Activated CD8-positive, alpha-beta T cell treated with anti-CD3 and anti-CD28 coated beads, Interleukin-2, amount 10 ng/mL, durations not matched to agents 7 days and 5 days (primary cell): ENCODE results near the gene HOMEZ. TPM values are rescaled to one million over a fixed set of nuclear protein-coding genes. Genes with fewer than 3 reads are reported as not detected.
A peak's percentile ranks its signal among the peaks of the same experiment; 100 is the strongest.
"Not testable (repeated sequence)": the region's sequence is repeated elsewhere in the genome, so short reads cannot be mapped to it uniquely, and the experiment has no call there.

Experiments
- ATAC-seq: fragments of 150-1000 bp; cut with Tn5 transposase; one replicate; pipeline ENCODE4 v1.10.0; 2021; ENCODE audit warnings: moderate library complexity
- CTCF ChIA-PET: fragments of 350-600 bp; sonication (Branson Sonifier 250); formaldehyde crosslinking; loops from one replicate; lab custom pipeline; 2021; ENCODE audit warnings: antibody characterized with exemption; lab: Charles Lee
- POLR2A ChIA-PET: fragments of 350-600 bp; sonication (Branson Sonifier 250); formaldehyde crosslinking; loops from one replicate; lab custom pipeline; 2021; ENCODE audit warnings: antibody characterized with exemption; lab: Charles Lee
- DNase-seq: peaks from one replicate; pipeline ENCODE4 v3.0.0-alpha.2; 2020
- H3K27ac Mint-ChIP-seq: one replicate; pipeline ENCODE4 v1.8.0; 2021; ENCODE audit warnings: mild to moderate bottlenecking, mixed read lengths
- H3K27me3 Mint-ChIP-seq: one replicate; pipeline ENCODE4 v1.8.0; 2021; ENCODE audit warnings: low read depth, mixed read lengths
- H3K36me3 Mint-ChIP-seq: one replicate; pipeline ENCODE4 v1.8.0; 2021; ENCODE audit warnings: low read depth, mixed read lengths
- H3K4me1 Mint-ChIP-seq: one replicate; pipeline ENCODE4 v1.8.0; 2021; ENCODE audit warnings: low read depth, mixed read lengths
- H3K4me3 Mint-ChIP-seq: one replicate; pipeline ENCODE4 v1.8.0; 2021; ENCODE audit warnings: mild to moderate bottlenecking, mixed read lengths
- H3K9me3 Mint-ChIP-seq: one replicate; pipeline ENCODE4 v1.8.0; 2022; ENCODE audit warnings: mixed read lengths; ENCODE audit not compliant: insufficient read depth
- total RNA-seq, 2 experiments: library from RNA; stranded (reverse); gene quantifications; one replicate each; pipeline ENCODE4 v1.2.3, GENCODE V29; 2021

Gene HOMEZ
- total RNA-seq, 2 experiments from 2014 or later, result 7.8 to 9.2 TPM

- POLR2A ChIA-PET, result interaction anchor here (1.1 to 1.6 kb wide), 2 partner anchors 23 to 24 kb away, joined by 4 to 5 read pairs; no protein-coding TSS in a partner anchor
- DNase-seq (no peak), ATAC-seq (no peak)
- CTCF ChIA-PET, result interaction anchor here (0.8 to 6.9 kb wide), 3 partner anchors 24 to 177 kb away, joined by 3 to 42 read pairs (median 34); partner anchors contain the start of gene PABPN1
- Mint-ChIP-seq H3K4me3 (no peak overlapping the region), H3K9me3 (no peaks in the 10 kb centered on the region), H3K36me3 (peaks cover 28% of the 10 kb centered on the region), H3K27ac (no peak overlapping the region), H3K4me1 (peaks cover 31% of the 10 kb centered on the region), H3K27me3 (no peaks in the 10 kb centered on the region)
These were observed 11.8 kb upstream of the HOMEZ start for GRCh38 chr14:23297611-23298277.

- ATAC-seq, result no peak
- Mint-ChIP-seq H3K27me3 (no peaks in the 10 kb centered on the region), H3K36me3 (peaks cover 28% of the 10 kb centered on the region), H3K27ac (no peak overlapping the region), H3K4me1 (peaks cover 28% of the 10 kb centered on the region), H3K9me3 (no peaks in the 10 kb centered on the region), H3K4me3 (no peak overlapping the region)
- CTCF ChIA-PET, result interaction anchor here (0.8 to 4.1 kb wide), 5 partner anchors 15 to 202 kb away, joined by 3 to 34 read pairs (median 6); partner anchors contain the start of genes ACIN1, C14orf119, CEBPE and PABPN1
- no peak for DNase-seq
- POLR2A ChIA-PET, result interaction anchor here (1.1 to 1.6 kb wide), 2 partner anchors 23 to 25 kb away, joined by 4 to 5 read pairs; no protein-coding TSS in a partner anchor
These were observed 11.2 kb upstream of the HOMEZ start for GRCh38 chr14:23297096-23297495.

- H3K27ac Mint-ChIP-seq, result no peak overlapping the region
- POLR2A ChIA-PET, result interaction anchor here (0.7 to 1.6 kb wide), 3 partner anchors 24 to 133 kb away, joined by 3 to 5 read pairs (median 4); no protein-coding TSS in a partner anchor
These were observed 10.3 kb upstream of the HOMEZ start for GRCh38 chr14:23296012-23296777.

GRCh38 chr14:23294734-23295561 is 9.0 kb upstream of the HOMEZ start:
- POLR2A ChIA-PET, result interaction anchor here (1.9 kb wide), 1 partner anchor 26 kb away, joined by 8 read pairs; the partner anchor contains the start of gene PABPN1
- CTCF ChIA-PET, result interaction anchor here (1.0 to 4.1 kb wide), 11 partner anchors 9 to 200 kb away, joined by 3 to 34 read pairs (median 6); partner anchors contain the start of genes ACIN1, C14orf119, CEBPE and HOMEZ
- peak overlapping the region; percentile 21 for H3K27ac Mint-ChIP-seq

More at GRCh38 chr14:23296012-23296777, 10.3 kb upstream of the HOMEZ start:
- Mint-ChIP-seq H3K4me1 (peaks cover 28% of the 10 kb centered on the region), H3K27me3 (no peaks in the 10 kb centered on the region), H3K4me3 (no peak overlapping the region), H3K9me3 (no peaks in the 10 kb centered on the region), H3K36me3 (peaks cover 27% of the 10 kb centered on the region)
- CTCF ChIA-PET, result interaction anchor here (0.8 to 4.1 kb wide), 6 partner anchors 14 to 201 kb away, joined by 3 to 34 read pairs (median 6); partner anchors contain the start of genes ACIN1, C14orf119, CEBPE and PABPN1
- ATAC-seq (no peak), DNase-seq (no peak)

GRCh38 chr14:23286902-23287479 is 1.1 kb upstream of the HOMEZ start:
- H3K27ac Mint-ChIP-seq, result peak overlapping the region; percentile 91
- peaks cover 4% of the 10 kb centered on the region for H3K36me3 Mint-ChIP-seq
- ChIA-PET CTCF (interaction anchor here (1.1 to 4.2 kb wide), 10 partner anchors 8 to 215 kb away, joined by 3 to 28 read pairs (median 9); partner anchors contain the start of gene PABPN1), POLR2A (interaction anchor here (0.6 to 2.6 kb wide), 6 partner anchors 14 to 628 kb away, joined by 3 to 16 read pairs (median 6); partner anchors contain the start of genes PABPN1 and PPP1R3E)
- H3K27me3 Mint-ChIP-seq, result no peaks in the 10 kb centered on the region
- DNase-seq, result no peak
- peak overlapping the region; percentile 96 for H3K4me3 Mint-ChIP-seq
- peaks cover 18% of the 10 kb centered on the region for H3K4me1 Mint-ChIP-seq
- no peaks in the 10 kb centered on the region for H3K9me3 Mint-ChIP-seq
- no peak for ATAC-seq

More at GRCh38 chr14:23294734-23295561, 9.0 kb upstream of the HOMEZ start:
- Mint-ChIP-seq H3K4me1 (peaks cover 22% of the 10 kb centered on the region), H3K4me3 (no peak overlapping the region), H3K9me3 (no peaks in the 10 kb centered on the region), H3K27me3 (no peaks in the 10 kb centered on the region), H3K36me3 (peaks cover 27% of the 10 kb centered on the region)
- ATAC-seq (peak; percentile 84), DNase-seq (peak; percentile 65)

GRCh38 chr14:23285530-23286019 is 357 bp downstream of the HOMEZ start:
- Mint-ChIP-seq H3K9me3 (no peaks in the 10 kb centered on the region), H3K27me3 (no peaks in the 10 kb centered on the region), H3K4me3 (peak overlapping the region; percentile 96), H3K27ac (peak overlapping the region; percentile 84), H3K4me1 (peaks cover 18% of the 10 kb centered on the region), H3K36me3 (peaks cover 6% of the 10 kb centered on the region)
- ChIA-PET POLR2A (interaction anchor here (1.3 to 2.6 kb wide), 2 partner anchors 35 to 36 kb away, joined by 6 to 16 read pairs; partner anchors contain the start of gene PABPN1), CTCF (interaction anchor here (0.6 to 4.2 kb wide), 12 partner anchors 9 to 217 kb away, joined by 3 to 28 read pairs (median 6); partner anchors contain the start of genes ACIN1, C14orf119, PABPN1 and PPP1R3E)
- DNase-seq, result peak; percentile 29
- ATAC-seq, result peak; percentile 22

- Mint-ChIP-seq H3K4me3 (peak overlapping the region; percentile 96), H3K27ac (peak overlapping the region; percentile 84), H3K4me1 (peaks cover 18% of the 10 kb centered on the region), H3K9me3 (no peaks in the 10 kb centered on the region), H3K27me3 (no peaks in the 10 kb centered on the region), H3K36me3 (peaks cover 6% of the 10 kb centered on the region)
- ATAC-seq (no peak), DNase-seq (peak; percentile 31)
- ChIA-PET POLR2A (interaction anchor here (1.3 to 2.6 kb wide), 3 partner anchors 16 to 37 kb away, joined by 5 to 16 read pairs (median 6); partner anchors contain the start of gene PABPN1), CTCF (interaction anchor here (0.6 to 3.7 kb wide), 4 partner anchors 16 to 164 kb away, joined by 3 to 28 read pairs (median 14); no protein-coding TSS in a partner anchor)
These were observed 1.0 kb downstream of the HOMEZ start for GRCh38 chr14:23284654-23285529.

GRCh38 chr14:23281247-23281646 is 4.7 kb downstream of the HOMEZ start:
- no peaks in the 10 kb centered on the region for H3K9me3 Mint-ChIP-seq
- DNase-seq, result no peak
- no peaks in the 10 kb centered on the region for H3K27me3 Mint-ChIP-seq
- H3K36me3 Mint-ChIP-seq, result peaks cover 8% of the 10 kb centered on the region
- H3K27ac Mint-ChIP-seq, result no peak overlapping the region
- ChIA-PET CTCF (interaction anchor here (1.3 to 2.0 kb wide), 2 partner anchors 14 to 16 kb away, joined by 5 to 7 read pairs; no protein-coding TSS in a partner anchor), POLR2A (no interaction called here)
- H3K4me3 Mint-ChIP-seq, result no peak overlapping the region
- peaks cover 10% of the 10 kb centered on the region for H3K4me1 Mint-ChIP-seq
- no peak for ATAC-seq

GRCh38 chr14:23277928-23278327 is 8.0 kb downstream of the HOMEZ start:
- CTCF ChIA-PET, result interaction anchor here (1.2 to 2.6 kb wide), 4 partner anchors 9 to 201 kb away, joined by 3 to 9 read pairs (median 4); partner anchors contain the start of genes HOMEZ and SLC22A17
- POLR2A ChIA-PET, H3K27ac Mint-ChIP-seq, H3K27me3 Mint-ChIP-seq, ATAC-seq, H3K9me3 Mint-ChIP-seq, H3K4me1 Mint-ChIP-seq, H3K36me3 Mint-ChIP-seq, H3K4me3 Mint-ChIP-seq, DNase-seq: not testable (repeated sequence)
